ENCODE measurements around the gene SLF2. TPM values are rescaled to one million over a fixed set of nuclear protein-coding genes. Genes with fewer than 3 reads are reported as not detected.

SLF2 gene
- total and polyA plus RNA-seq, 2 of the 13 experiments (the other 11 are each of a cell fraction or from before 2014, with no cell fraction given) = 12.2 to 48.1 TPM

- peak; percentile 25; the same call in 1 of the 2 replicates for TF ChIP-seq MLXIP (CRISPR knock-in tag; IDR thresholded peaks at IDR 0.05; ENCODE audit: borderline replicate concordance)
- TF ChIP-seq SMAD9 (CRISPR knock-in tag; IDR thresholded peaks at IDR 0.05) = no peak; the same call in 1 of the 2 replicates
- TF ChIP-seq ATF1 (CRISPR knock-in tag; IDR thresholded peaks at IDR 0.05) = no peak
- TF ChIP-seq HBP1 (CRISPR knock-in tag; IDR thresholded peaks at IDR 0.05; ENCODE audit: low read depth) = peak; percentile 19; the same call in 1 of the 2 replicates
- peak; percentile 62 for TF ChIP-seq ZFP36L1 (CRISPR knock-in tag; IDR thresholded peaks at IDR 0.05)
- TF ChIP-seq ZNF234 (CRISPR knock-in tag; conservative IDR thresholded peaks at IDR 0.05) = no peak
- no peak for TF ChIP-seq SETDB1 (CRISPR knock-in tag; IDR thresholded peaks at IDR 0.05; ENCODE audit: borderline replicate concordance)
- TF ChIP-seq IRF2 (CRISPR knock-in tag; IDR thresholded peaks at IDR 0.05) = peak; percentile 80
- TF ChIP-seq, protein P1, sequence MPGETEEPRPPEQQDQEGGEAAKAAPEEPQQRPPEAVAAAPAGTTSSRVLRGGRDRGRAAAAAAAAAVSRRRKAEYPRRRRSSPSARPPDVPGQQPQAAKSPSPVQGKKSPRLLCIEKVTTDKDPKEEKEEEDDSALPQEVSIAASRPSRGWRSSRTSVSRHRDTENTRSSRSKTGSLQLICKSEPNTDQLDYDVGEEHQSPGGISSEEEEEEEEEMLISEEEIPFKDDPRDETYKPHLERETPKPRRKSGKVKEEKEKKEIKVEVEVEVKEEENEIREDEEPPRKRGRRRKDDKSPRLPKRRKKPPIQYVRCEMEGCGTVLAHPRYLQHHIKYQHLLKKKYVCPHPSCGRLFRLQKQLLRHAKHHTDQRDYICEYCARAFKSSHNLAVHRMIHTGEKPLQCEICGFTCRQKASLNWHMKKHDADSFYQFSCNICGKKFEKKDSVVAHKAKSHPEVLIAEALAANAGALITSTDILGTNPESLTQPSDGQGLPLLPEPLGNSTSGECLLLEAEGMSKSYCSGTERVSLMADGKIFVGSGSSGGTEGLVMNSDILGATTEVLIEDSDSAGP (CRISPR knock-in tag; IDR thresholded peaks at IDR 0.05; ENCODE audit: borderline replicate concordance) = peak; percentile 91; the same call in 1 of the 2 replicates
- TF ChIP-seq ZNF672 (CRISPR knock-in tag; IDR thresholded peaks at IDR 0.05) = no peak
- TF ChIP-seq ZNF83 (CRISPR knock-in tag; IDR thresholded peaks at IDR 0.05; ENCODE audit: borderline replicate concordance) = peak; percentile 84; the same call in 1 of the 2 replicates
- TF ChIP-seq ZNF746 (CRISPR knock-in tag; IDR thresholded peaks at IDR 0.05) = peak; percentile 72
- peak; percentile 69 for TF ChIP-seq NR0B2 (CRISPR knock-in tag; IDR thresholded peaks at IDR 0.05)
- TF ChIP-seq HOXA9 (CRISPR knock-in tag; IDR thresholded peaks at IDR 0.05; ENCODE audit: borderline replicate concordance) = no peak
- TF ChIP-seq, protein P2, sequence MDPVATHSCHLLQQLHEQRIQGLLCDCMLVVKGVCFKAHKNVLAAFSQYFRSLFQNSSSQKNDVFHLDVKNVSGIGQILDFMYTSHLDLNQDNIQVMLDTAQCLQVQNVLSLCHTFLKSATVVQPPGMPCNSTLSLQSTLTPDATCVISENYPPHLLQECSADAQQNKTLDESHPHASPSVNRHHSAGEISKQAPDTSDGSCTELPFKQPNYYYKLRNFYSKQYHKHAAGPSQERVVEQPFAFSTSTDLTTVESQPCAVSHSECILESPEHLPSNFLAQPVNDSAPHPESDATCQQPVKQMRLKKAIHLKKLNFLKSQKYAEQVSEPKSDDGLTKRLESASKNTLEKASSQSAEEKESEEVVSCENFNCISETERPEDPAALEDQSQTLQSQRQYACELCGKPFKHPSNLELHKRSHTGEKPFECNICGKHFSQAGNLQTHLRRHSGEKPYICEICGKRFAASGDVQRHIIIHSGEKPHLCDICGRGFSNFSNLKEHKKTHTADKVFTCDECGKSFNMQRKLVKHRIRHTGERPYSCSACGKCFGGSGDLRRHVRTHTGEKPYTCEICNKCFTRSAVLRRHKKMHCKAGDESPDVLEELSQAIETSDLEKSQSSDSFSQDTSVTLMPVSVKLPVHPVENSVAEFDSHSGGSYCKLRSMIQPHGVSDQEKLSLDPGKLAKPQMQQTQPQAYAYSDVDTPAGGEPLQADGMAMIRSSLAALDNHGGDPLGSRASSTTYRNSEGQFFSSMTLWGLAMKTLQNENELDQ (CRISPR knock-in tag; IDR thresholded peaks at IDR 0.05; ENCODE audit: borderline replicate concordance) = no peak
- TF ChIP-seq, protein P3, sequence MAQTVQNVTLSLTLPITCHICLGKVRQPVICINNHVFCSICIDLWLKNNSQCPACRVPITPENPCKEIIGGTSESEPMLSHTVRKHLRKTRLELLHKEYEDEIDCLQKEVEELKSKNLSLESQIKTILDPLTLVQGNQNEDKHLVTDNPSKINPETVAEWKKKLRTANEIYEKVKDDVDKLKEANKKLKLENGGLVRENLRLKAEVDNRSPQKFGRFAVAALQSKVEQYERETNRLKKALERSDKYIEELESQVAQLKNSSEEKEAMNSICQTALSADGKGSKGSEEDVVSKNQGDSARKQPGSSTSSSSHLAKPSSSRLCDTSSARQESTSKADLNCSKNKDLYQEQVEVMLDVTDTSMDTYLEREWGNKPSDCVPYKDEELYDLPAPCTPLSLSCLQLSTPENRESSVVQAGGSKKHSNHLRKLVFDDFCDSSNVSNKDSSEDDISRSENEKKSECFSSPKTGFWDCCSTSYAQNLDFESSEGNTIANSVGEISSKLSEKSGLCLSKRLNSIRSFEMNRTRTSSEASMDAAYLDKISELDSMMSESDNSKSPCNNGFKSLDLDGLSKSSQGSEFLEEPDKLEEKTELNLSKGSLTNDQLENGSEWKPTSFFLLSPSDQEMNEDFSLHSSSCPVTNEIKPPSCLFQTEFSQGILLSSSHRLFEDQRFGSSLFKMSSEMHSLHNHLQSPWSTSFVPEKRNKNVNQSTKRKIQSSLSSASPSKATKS (CRISPR knock-in tag; IDR thresholded peaks at IDR 0.05) = no peak
These were observed at the start of gene SLF2 (continued) for GRCh38 chr10:100912605-100913469.

Measured in HepG2 (cell line).